Mammary epithelial cell (primary cell): Measurements from ENCODE around the gene IL1RL2.

ENCODE experiments used
- EZH2 ChIP-seq: IDR thresholded peaks from 2 replicates; pipeline ENCODE4 v1.6.1; 2012; ENCODE audit warnings: low read length, inconsistent platforms, borderline replicate concordance
- TF ChIP-seq, protein P1 (sequence below), 2 donors: IDR thresholded peaks in 1 of 2; conservative IDR thresholded peaks in 1 of 2; 2 replicates each; pipeline ENCODE4 v1.5.1; 2011 to 2012; ENCODE audit warnings: inconsistent platforms in 2 of 2, low read length in 2 of 2, mild to moderate bottlenecking in 2 of 2, control low read depth in 1 of 2, low read depth in 1 of 2; ENCODE audit not compliant: insufficient read depth in 1 of 2; ENCODE audit errors: extremely low read depth in 1 of 2

DNA sequence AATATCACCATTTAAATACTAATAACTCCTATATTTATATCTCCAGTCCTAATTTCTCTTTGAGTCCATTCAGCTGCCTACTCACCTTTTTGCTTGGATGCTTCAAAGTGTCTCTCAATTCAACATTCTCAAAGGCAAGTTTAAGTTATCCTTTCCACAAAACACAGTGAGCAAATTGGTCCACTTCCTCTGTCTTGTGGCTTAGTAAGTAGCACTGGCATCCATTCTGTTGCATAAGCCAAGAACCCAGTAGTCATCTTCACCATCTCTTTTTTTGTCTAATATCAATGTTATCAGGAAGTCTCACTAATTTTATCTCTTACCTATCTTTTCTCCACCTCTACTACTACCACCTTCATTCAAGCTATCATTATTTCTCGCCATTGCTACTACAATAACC, 97.2 kb downstream of the IL1RL2 start:
- TF ChIP-seq, protein P1, sequence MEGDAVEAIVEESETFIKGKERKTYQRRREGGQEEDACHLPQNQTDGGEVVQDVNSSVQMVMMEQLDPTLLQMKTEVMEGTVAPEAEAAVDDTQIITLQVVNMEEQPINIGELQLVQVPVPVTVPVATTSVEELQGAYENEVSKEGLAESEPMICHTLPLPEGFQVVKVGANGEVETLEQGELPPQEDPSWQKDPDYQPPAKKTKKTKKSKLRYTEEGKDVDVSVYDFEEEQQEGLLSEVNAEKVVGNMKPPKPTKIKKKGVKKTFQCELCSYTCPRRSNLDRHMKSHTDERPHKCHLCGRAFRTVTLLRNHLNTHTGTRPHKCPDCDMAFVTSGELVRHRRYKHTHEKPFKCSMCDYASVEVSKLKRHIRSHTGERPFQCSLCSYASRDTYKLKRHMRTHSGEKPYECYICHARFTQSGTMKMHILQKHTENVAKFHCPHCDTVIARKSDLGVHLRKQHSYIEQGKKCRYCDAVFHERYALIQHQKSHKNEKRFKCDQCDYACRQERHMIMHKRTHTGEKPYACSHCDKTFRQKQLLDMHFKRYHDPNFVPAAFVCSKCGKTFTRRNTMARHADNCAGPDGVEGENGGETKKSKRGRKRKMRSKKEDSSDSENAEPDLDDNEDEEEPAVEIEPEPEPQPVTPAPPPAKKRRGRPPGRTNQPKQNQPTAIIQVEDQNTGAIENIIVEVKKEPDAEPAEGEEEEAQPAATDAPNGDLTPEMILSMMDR (conservative IDR thresholded peaks at IDR 0.05 in 1 of 2, IDR thresholded peaks at IDR 0.05 in 1 of 2; ENCODE audit: extremely low read depth in 1 of 2, insufficient read depth in 1 of 2, low read depth in 1 of 2, low read length in 2 of 2): no peak
- no peak for TF ChIP-seq EZH2
